Osteocyte (in vitro differentiated cells): Measurements from ENCODE around the gene ABHD2. TPM values are rescaled to one million over a fixed set of nuclear protein-coding genes. Genes with fewer than 3 reads are reported as not detected.
A peak's percentile ranks its signal among the peaks of the same experiment; 100 is the strongest.
"Not testable (repeated sequence)": the region's sequence is repeated elsewhere in the genome, so short reads cannot be mapped to it uniquely, and the experiment has no call there.

Source experiments
- DNase-seq: peaks from one replicate; pipeline ENCODE4 v3.0.0; 2021; ENCODE audit warnings: mixed read lengths; ENCODE audit not compliant: unreplicated experiment; ENCODE audit errors: extremely low spot score
- H3K27ac Mint-ChIP-seq: one replicate; pipeline ENCODE4 v1.8.0; 2021; ENCODE audit warnings: mild to moderate bottlenecking, mixed read lengths; ENCODE audit not compliant: unreplicated experiment
- H3K27me3 Mint-ChIP-seq: one replicate; pipeline ENCODE4 v1.8.0; 2021; ENCODE audit warnings: mixed read lengths; ENCODE audit not compliant: unreplicated experiment
- H3K36me3 Mint-ChIP-seq: one replicate; pipeline ENCODE4 v1.8.0; 2021; ENCODE audit warnings: mixed read lengths; ENCODE audit not compliant: unreplicated experiment
- H3K4me1 Mint-ChIP-seq: one replicate; pipeline ENCODE4 v1.8.0; 2021; ENCODE audit warnings: mixed read lengths; ENCODE audit not compliant: unreplicated experiment
- H3K4me3 Mint-ChIP-seq: one replicate; pipeline ENCODE4 v1.8.0; 2021; ENCODE audit warnings: mild to moderate bottlenecking, moderate library complexity, mixed read lengths; ENCODE audit not compliant: unreplicated experiment
- H3K9me3 Mint-ChIP-seq: one replicate; pipeline ENCODE4 v1.8.0; 2021; ENCODE audit warnings: mixed read lengths; ENCODE audit not compliant: unreplicated experiment
- CTCF ChIP-seq: fragments of 200-600 bp; sonication (generic); IDR thresholded peaks from 2 replicates; pipeline ENCODE4 v1.5.0; 2021; ENCODE audit warnings: antibody characterized with exemption, mild to moderate bottlenecking, moderate library complexity
- total RNA-seq: library from RNA; stranded (reverse); gene quantifications from 2 replicates; pipeline ENCODE4 v1.2.1, GENCODE V29; 2021

ABHD2 gene
- total RNA-seq, 1 donor from 2014 or later, result 85.7 TPM

- H3K27ac Mint-ChIP-seq, result peak overlapping the region; percentile 96
- H3K9me3 Mint-ChIP-seq, result no peaks in the 10 kb centered on the region
- no peak for DNase-seq
- H3K4me1 Mint-ChIP-seq, result peaks cover 88% of the 10 kb centered on the region
- no peak for TF ChIP-seq CTCF
- H3K27me3 Mint-ChIP-seq, result no peaks in the 10 kb centered on the region
- H3K36me3 Mint-ChIP-seq, result peaks cover 39% of the 10 kb centered on the region
- H3K4me3 Mint-ChIP-seq, result peak overlapping the region; percentile 31
Measured at GRCh38 chr15:89119489-89120478, 31.5 kb downstream of the ABHD2 start.

- Mint-ChIP-seq H3K36me3 (peaks cover 37% of the 10 kb centered on the region), H3K27ac (peak overlapping the region; percentile 96), H3K4me1 (peaks cover 83% of the 10 kb centered on the region)
- not testable (repeated sequence) for H3K4me3 Mint-ChIP-seq, H3K27me3 Mint-ChIP-seq, DNase-seq, H3K9me3 Mint-ChIP-seq
Measured at GRCh38 chr15:89120479-89121000, 32.3 kb downstream of the ABHD2 start.

- TF ChIP-seq CTCF, result no peak
- H3K4me3 Mint-ChIP-seq, result peak overlapping the region; percentile 20
- peak overlapping the region; percentile 96 for H3K27ac Mint-ChIP-seq
- peaks cover 41% of the 10 kb centered on the region for H3K36me3 Mint-ChIP-seq
- DNase-seq, result no peak
- no peaks in the 10 kb centered on the region for H3K9me3 Mint-ChIP-seq
- peaks cover 86% of the 10 kb centered on the region for H3K4me1 Mint-ChIP-seq
- no peaks in the 10 kb centered on the region for H3K27me3 Mint-ChIP-seq
Measured at GRCh38 chr15:89121414-89121813, 33.2 kb downstream of the ABHD2 start.

- Mint-ChIP-seq H3K27ac (peak overlapping the region; percentile 96), H3K36me3 (peaks cover 36% of the 10 kb centered on the region), H3K9me3 (no peaks in the 10 kb centered on the region), H3K4me3 (no peak overlapping the region), H3K27me3 (no peaks in the 10 kb centered on the region), H3K4me1 (peaks cover 77% of the 10 kb centered on the region)
- TF ChIP-seq CTCF, result no peak
- no peak for DNase-seq
Measured at GRCh38 chr15:89122505-89123180, 34.4 kb downstream of the ABHD2 start.

GRCh38 chr15:89123181-89123525, 34.9 kb downstream of the ABHD2 start:
- H3K27me3 Mint-ChIP-seq, result no peaks in the 10 kb centered on the region
- no peak for DNase-seq
- no peak overlapping the region for H3K4me3 Mint-ChIP-seq
- TF ChIP-seq CTCF, result no peak
- H3K27ac Mint-ChIP-seq, result peak overlapping the region; percentile 12
- peaks cover 72% of the 10 kb centered on the region for H3K4me1 Mint-ChIP-seq
- H3K9me3 Mint-ChIP-seq, result no peaks in the 10 kb centered on the region
- H3K36me3 Mint-ChIP-seq, result peaks cover 35% of the 10 kb centered on the region
